Measurements from ENCODE around the gene CENPX.

DNA sequence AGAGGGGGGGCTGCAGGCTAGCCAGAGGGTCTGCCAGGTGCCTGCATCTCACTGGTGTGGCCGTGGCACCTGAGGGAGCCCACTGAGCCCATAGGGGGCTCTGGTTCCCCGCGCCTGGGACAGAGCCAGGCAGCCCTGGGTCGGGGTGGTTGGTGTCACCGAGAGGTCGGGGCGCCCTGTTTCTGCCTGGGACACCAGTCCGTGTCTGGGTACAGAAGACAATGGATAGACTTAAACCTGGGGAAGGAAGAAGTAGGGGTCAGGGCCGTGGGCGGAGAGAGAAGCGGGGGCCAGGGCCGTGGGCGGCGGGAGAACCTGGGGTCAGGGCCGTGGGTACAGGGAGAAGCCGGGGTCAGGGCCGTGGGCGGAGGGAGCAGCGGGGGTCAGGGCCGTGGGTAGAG is 25.9 kb upstream of the CENPX start:
- TF ChIP-seq POLR2A (IDR thresholded peaks at IDR 0.05): no peak
- TF ChIP-seq, protein P1, sequence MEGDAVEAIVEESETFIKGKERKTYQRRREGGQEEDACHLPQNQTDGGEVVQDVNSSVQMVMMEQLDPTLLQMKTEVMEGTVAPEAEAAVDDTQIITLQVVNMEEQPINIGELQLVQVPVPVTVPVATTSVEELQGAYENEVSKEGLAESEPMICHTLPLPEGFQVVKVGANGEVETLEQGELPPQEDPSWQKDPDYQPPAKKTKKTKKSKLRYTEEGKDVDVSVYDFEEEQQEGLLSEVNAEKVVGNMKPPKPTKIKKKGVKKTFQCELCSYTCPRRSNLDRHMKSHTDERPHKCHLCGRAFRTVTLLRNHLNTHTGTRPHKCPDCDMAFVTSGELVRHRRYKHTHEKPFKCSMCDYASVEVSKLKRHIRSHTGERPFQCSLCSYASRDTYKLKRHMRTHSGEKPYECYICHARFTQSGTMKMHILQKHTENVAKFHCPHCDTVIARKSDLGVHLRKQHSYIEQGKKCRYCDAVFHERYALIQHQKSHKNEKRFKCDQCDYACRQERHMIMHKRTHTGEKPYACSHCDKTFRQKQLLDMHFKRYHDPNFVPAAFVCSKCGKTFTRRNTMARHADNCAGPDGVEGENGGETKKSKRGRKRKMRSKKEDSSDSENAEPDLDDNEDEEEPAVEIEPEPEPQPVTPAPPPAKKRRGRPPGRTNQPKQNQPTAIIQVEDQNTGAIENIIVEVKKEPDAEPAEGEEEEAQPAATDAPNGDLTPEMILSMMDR (IDR thresholded peaks at IDR 0.05): no peak

Measured in esophagus squamous epithelium (tissue), 4 donors.